GM18858 (cell line): Measurements from ENCODE around the gene ALKBH8.
"Not testable (repeated sequence)": the region's sequence is repeated elsewhere in the genome, so short reads cannot be mapped to it uniquely, and the experiment has no call there.

Experiments
- ATAC-seq: cut with Tn5 transposase; IDR thresholded peaks from one replicate; pipeline ENCODE4 v1.9.1; 2021; ENCODE audit not compliant: unreplicated experiment

ALKBH8 gene

DNA sequence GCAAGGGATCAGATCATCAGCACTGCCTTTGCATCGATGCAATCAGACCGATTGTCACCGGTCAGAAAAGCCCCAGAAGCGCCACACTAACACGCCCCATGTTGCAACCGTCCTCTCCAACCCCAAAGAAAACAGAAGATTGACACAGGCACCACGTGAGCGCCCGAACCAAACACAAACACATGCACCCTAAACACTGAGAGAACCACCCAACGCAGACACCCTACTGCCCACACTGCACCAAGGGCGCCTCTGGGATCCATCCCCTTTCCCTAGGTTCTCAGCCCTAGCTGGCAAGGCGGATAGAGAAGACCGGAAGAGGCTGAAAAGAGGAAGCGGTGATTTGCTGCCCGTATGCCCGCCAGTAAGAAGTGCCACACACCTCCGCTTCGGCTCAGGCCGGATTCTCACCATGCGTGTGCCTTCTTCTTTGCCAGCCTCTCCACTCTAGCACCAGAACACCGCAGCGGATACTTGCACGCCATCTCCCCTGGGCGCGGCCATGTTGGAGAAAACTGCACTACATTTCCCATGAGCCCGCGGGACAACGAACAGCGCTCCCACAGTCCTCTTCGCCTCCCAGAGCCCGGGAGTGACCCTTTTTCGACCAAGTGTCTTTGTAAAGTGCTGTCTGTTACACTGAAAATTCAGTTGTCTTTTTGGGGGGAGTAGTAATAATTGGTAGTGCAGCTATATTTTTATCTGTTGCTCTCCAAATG is at the start of gene ALKBH8:
Gene ALKBH8, minus strand, starts transcription at position 517 of the 719 bp plus-strand sequence. CDS start 4,842 bp downstream, outside the sequence.
- peak; percentile 62 for ATAC-seq

GRCh38 chr11:107612445-107612844 is 46.9 kb upstream of the ALKBH8 start:
- ATAC-seq: no peak

DNA sequence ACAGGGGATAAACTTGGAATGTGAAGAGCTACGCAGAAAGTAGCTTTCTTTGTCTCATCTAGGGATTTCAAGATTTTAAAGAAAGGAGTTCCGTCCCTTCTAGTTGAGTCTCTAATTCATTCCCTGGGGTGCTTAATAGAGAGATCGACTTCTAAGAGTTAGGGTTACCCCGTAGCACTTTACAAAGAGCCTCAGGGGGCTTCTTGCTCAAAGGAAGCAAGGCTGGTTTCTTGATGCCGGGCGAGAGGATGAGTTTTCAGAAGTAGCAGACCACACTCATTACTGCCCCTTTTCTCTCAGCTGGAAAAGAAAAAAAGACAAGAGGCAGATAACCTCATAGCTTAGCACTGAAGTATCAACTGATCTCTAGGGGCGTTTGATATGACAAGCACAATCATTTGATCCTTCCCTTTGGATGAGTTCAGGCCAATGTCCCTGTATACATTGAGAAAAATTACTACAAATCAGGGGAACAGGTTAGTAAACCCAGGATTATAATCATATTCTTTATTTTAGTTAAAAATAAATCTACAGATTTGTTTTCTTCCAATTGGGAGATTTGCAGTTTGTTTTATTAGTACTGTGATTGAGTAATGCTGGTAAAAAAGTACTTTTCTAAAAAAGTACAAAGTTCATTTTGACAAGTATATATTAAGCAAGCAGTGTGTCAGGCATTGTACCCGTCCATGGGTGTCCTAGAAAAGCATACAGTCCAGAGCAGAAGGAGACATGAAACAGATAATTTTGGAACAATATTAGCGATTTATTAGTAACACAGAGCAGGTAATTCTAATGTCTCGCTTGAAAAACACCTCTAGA is 44.1 kb upstream of the ALKBH8 start:
- ATAC-seq: no peak

GRCh38 chr11:107608809-107609208 is 43.3 kb upstream of the ALKBH8 start:
- ATAC-seq: no peak

DNA sequence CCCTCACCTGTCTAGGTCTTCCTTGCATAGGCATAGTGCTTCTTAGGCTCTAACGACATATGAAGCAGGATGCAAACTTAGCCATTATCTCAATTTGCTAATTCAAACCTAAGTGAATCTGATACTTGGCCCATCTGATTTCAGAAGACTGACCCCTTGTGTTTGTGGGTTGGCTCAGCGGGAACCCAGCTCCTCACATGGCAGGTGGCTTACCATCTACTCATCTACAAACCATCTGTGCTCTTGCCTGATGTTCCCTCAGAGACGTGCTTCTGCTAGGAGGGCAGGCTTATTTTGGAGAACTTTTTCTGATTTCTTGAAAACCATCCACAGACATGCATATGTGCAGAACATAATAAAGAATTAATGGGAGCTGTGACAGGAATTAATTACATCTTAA is 40.6 kb upstream of the ALKBH8 start:
- no peak for ATAC-seq

DNA sequence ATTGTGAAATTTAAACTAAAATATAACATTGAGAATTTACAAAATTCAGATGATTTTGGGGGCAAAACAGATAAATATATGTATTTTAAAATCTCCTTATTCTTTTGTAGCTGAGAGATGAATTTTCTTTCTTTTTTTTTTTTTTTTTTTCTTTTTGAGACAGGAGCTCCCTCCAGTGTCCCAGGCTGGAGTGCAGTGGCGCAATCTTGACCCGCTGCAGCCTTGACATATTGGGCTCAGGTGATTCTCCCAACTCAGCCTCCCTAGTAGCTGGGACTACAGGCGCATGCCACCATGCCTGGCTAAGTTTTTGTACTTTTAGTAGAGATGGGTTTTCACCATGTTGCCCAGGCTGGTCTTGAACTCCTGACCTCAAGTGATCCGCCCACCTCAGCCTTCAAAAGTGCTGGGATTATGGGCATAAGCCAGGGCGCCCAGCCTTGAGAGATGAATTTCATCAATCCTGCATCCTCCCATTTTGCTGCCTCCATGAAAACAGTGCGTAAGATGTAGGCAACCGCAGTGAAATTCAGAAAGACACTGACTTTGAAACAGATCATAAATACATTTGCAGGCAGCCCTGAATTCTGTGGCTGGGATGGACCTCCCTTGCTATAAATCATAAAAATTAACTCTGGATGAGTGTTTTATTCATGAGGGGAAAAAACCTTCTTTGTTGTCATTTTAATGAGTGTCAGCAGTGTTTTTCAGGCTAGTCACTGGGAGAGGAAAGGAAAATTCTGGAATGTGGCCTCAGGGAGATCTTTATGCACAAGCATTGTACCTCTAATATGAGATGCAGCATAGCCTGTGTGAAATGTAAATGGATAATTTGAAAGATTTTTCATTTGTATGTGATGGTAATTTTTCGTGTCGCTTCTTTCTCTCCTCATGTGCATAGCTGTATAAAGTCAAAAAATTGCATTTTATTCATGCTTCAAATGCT is 39.8 kb upstream of the ALKBH8 start:
- ATAC-seq: no peak

DNA sequence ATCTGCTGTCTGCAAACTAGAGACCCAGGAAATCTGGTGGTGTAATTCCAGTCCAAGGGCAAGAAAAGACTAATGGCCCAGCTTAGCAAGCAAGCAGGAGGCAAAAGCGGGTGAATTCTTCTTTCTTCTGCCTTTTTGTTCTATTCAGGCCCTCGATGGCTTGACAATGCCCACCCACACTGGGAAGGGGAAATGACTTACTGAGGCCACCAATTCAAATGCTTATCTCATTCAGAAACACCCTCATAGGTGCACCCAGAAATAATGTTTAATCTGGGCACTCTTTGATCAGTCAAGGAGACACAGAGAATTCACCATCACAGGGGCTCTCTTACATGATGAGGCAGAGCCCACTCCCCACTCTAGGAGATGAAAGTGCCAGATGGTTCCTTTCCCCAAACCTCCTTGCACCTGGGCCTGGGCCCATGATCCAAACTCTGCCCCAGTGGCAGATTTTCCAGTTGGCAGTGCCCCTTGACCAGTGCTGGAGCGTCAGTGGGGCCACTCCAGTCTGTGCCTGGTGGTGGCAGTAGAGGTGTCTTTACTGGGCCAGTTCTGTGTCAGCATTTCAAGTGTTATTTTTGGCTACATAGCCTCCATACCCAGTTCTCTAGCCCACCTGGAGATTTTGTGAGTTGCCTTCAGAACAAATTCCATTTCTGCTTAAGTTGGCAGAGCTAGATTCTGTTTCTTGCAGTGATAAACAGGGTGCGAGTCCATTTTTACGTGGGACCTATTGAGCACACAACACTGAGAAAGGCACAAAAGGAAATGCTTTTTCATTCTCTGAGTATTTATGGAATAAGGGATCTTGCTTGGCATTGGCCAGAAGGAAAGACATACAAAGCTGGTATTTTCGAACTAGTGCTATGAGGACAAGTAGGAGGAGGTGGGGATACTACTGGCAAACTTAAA is 32.9 kb upstream of the ALKBH8 start:
- peak; percentile 57 for ATAC-seq

- ATAC-seq: no peak
These were observed 29.2 kb upstream of the ALKBH8 start for GRCh38 chr11:107594736-107595135.

DNA sequence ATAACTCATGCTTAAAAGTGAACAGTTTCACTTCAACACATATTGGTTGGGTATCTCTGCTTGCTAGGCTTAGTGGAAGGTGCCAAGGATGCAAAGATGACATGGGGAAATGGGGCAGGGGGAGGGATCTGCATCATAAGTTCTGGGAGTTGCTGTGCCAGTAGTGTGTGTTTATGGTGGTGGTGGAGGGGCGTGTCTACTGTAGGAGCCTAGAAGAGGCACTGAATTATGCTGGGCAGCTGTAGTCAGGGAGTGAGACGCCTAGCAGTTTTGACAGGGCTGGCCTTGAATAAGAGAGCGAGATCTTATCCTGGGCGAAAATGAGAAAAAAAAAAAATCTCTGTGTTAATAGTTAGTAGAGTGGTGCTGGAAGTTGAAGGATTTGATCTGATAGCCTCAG is 28.4 kb upstream of the ALKBH8 start:
- no peak for ATAC-seq

- ATAC-seq: no peak
These were observed 27.3 kb upstream of the ALKBH8 start for GRCh38 chr11:107592813-107593212.

- ATAC-seq: no peak
These were observed 26.7 kb upstream of the ALKBH8 start for GRCh38 chr11:107592231-107592590.

DNA sequence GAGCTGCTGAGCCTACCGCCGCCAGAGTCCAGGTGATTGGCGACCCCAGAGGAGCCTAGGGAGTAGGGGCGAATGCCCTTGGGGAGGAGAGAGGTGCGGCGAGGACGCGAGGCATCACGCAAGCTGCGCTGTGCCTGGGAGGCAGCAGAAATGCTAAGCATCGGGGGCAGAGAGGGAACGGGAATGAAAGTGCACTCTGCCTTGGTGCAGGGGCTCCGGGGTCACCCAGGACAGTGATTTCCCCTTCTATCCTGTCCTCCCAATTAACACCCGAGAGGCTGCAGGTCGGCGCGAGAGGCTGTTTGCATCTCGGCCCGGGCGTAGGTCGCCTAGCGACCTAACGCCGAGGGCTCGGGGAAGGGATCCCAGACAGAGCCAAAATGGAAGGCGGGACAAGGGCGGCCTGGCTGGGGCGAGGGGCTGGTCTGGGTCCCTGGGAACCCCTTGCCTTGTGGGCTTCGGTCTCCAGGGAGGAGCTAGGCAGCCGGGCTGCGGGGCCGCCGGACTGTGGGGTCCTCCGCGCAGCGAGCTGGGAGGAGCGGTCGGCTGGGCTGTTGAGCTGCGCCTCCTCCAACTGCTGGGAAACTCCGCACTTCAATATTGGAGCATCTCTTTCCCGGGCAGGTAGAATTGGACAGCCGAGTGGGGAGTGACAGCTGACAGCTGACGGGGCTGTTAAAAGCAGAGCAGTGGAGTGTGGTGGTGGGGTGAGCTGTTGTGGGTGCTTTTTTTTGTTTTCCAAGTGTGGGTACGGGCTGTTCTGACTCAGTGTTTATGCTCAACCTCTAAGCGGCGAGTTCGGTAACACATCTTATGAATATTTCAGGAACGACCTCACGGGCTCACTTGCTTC is 26.1 kb upstream of the ALKBH8 start:
- no peak for ATAC-seq

GRCh38 chr11:107590460-107591377 is 25.2 kb upstream of the ALKBH8 start, which contains the start of gene ELMOD1:
Gene ELMOD1, plus strand, starts transcription at chr11:107591147. Its CDS starts 27,043 bp downstream, at chr11:107618190.
- ATAC-seq: no peak

- no peak for ATAC-seq
These were observed 21.9 kb upstream of the ALKBH8 start for GRCh38 chr11:107587306-107587979.

- ATAC-seq: no peak
These were observed 18.2 kb upstream of the ALKBH8 start for GRCh38 chr11:107583629-107584195.

DNA sequence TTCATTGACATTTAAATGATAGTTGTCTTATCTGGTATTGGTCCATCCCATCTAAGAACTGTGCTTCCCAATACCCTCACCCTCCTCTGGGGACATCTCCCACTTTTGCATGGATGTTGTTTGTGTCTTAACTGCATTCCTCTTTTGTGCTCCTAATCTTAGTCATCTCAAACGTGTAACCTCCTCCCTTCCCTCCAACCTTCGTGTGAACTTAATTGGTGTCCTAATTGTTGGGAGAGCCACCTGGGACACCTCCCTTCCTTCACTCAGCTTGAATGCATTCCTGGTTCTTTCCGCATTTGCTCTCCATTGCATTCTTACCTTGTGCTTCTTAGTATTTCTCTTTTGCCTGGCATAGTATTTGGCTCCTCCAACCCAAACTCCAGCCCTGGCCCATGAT is 15.6 kb upstream of the ALKBH8 start:
- no peak for ATAC-seq

- not testable (repeated sequence) for ATAC-seq
These were observed 13.6 kb upstream of the ALKBH8 start for GRCh38 chr11:107579169-107579568.
